ENCODE results near the gene EYA3. TPM values are rescaled to one million over a fixed set of nuclear protein-coding genes. Genes with fewer than 3 reads are reported as not detected.

EYA3 gene
- total and polyA plus RNA-seq, 2 of the 4 experiments (the other 2 are of a cell fraction), result 9.1 to 17.6 TPM

- H4K20me1 ChIP-seq (ENCODE audit: insufficient read depth, low read length), result no peaks in the 10 kb centered on the region
- no peaks in the 10 kb centered on the region for H3K9me1 ChIP-seq (ENCODE audit: insufficient read depth, low read length)
- H3K79me1 ChIP-seq (ENCODE audit: low read depth in 1 of 2, low read length in 2 of 2), result peaks cover 13 to 30% of the 10 kb centered on the region in 2 experiments; a peak in 3 of 4 replicates
- H3K36me3 ChIP-seq (ENCODE audit: control insufficient read depth, insufficient read depth, low read length), result peaks cover 5% of the 10 kb centered on the region
- H2AFZ ChIP-seq (replicated peaks; ENCODE audit: low read length, poor library complexity), result no peak overlapping the region
- H3K9me3 ChIP-seq (ENCODE audit: control insufficient read depth, insufficient read depth, low read length), result no peaks in the 10 kb centered on the region
- DNase-seq (no peak), ATAC-seq (ENCODE audit: low read depth) (no peak)
- H3K56ac ChIP-seq (ENCODE audit: extremely low read depth, insufficient read depth, low read length), result no peak overlapping the region
- intact Hi-C loops (cut with micrococcal nuclease) (no loop called here), in situ Hi-C loops (cut with MboI; ENCODE audit: low sequenced_read_pairs) (no loop called here), dilution Hi-C loops (cut with HindIII; ENCODE audit: low sequenced_read_pairs, unreplicated experiment) (no loop called here)
- H2BK15ac ChIP-seq (ENCODE audit: low read depth, low read length), result no peak overlapping the region
- H4K8ac ChIP-seq (ENCODE audit: low read depth in 2 of 2, low read length in 2 of 2), result no peak overlapping the region
- H3K18ac ChIP-seq (ENCODE audit: low read depth, low read length), result no peak overlapping the region
- TF ChIP-seq BHLHE40 (IDR thresholded peaks at IDR 0.05; ENCODE audit: low read depth, low read length), result no peak
- no peak for TF ChIP-seq CHD1 (IDR thresholded peaks at IDR 0.05; ENCODE audit: low read depth, low read length)
- no peak for TF ChIP-seq FOS (IDR thresholded peaks at IDR 0.05; ENCODE audit: low read depth, low read length)
- no peak for TF ChIP-seq ELK1 (IDR thresholded peaks at IDR 0.05; ENCODE audit: borderline replicate concordance, low read depth, low read length)
- TF ChIP-seq RFX5 (IDR thresholded peaks at IDR 0.05; ENCODE audit: low read depth, low read length), result no peak
- no peak for TF ChIP-seq MAZ (IDR thresholded peaks at IDR 0.05; ENCODE audit: borderline replicate concordance, low read depth, low read length)
- TF ChIP-seq CTCF (conservative IDR thresholded peaks at IDR 0.05; ENCODE audit: low read depth, low read length), result no peak
- no peak for TF ChIP-seq NFE2L2 (IDR thresholded peaks at IDR 0.05; ENCODE audit: low read depth, low read length)
- no peak for TF ChIP-seq SMC3 (IDR thresholded peaks at IDR 0.05; ENCODE audit: low read depth, low read length)
- no peak for TF ChIP-seq RCOR1 (IDR thresholded peaks at IDR 0.05; ENCODE audit: insufficient replicate concordance, low read length)
- TF ChIP-seq MXI1 (IDR thresholded peaks at IDR 0.05; ENCODE audit: borderline replicate concordance, low read depth, low read length), result no peak
- TF ChIP-seq USF2 (IDR thresholded peaks at IDR 0.05; ENCODE audit: low read depth, low read length), result no peak
- no peak for TF ChIP-seq CEBPB (IDR thresholded peaks at IDR 0.05; ENCODE audit: low read depth, low read length)
- no peak for TF ChIP-seq MAFK (IDR thresholded peaks at IDR 0.05; ENCODE audit: low read depth, low read length)
- TF ChIP-seq POLR2A (IDR thresholded peaks at IDR 0.05; ENCODE audit: low read depth, low read length), result no peak
- no peak for TF ChIP-seq RAD21 (IDR thresholded peaks at IDR 0.05; ENCODE audit: low read length)
- H3K4me1 ChIP-seq (ENCODE audit: control insufficient read depth, insufficient read depth, low read length), result no peaks in the 10 kb centered on the region
- no peak overlapping the region for H2BK120ac ChIP-seq (ENCODE audit: low read depth, low read length)
- no peak overlapping the region for H2BK5ac ChIP-seq (ENCODE audit: low read depth, low read length, poor library complexity, severe bottlenecking)
- no TSS peak for BruUV-seq (replicated peaks)
- H2AK9ac ChIP-seq (replicated peaks; ENCODE audit: low read depth, low read length, poor library complexity), result no peak overlapping the region
- no peak overlapping the region for H3K4me2 ChIP-seq (ENCODE audit: low read depth, low read length)
- H2BK20ac ChIP-seq (ENCODE audit: low read depth, low read length), result no peak overlapping the region
- H4K5ac ChIP-seq (ENCODE audit: low read depth, low read length), result no peak overlapping the region
- no peak overlapping the region for H4K91ac ChIP-seq (ENCODE audit: insufficient read depth, low read depth, low read length)
- no peak overlapping the region for H3K23ac ChIP-seq (ENCODE audit: low read depth, low read length)
- no CpG with 5 or more reads among the region's 4 CpGs for WGBS, 2 experiments (ENCODE audit: extremely low coverage in 2 of 2, insufficient read length in 1 of 2)
- H3K4ac ChIP-seq (ENCODE audit: low read depth, low read length), result no peak overlapping the region
- H3K4me3 ChIP-seq (ENCODE audit: insufficient read depth, low read depth, low read length), result no peak overlapping the region
- no peak overlapping the region for H3K14ac ChIP-seq (replicated peaks; ENCODE audit: low read depth, low read length)
- H3K27me3 ChIP-seq (ENCODE audit: control insufficient read depth, insufficient read depth, low read length), result no peaks in the 10 kb centered on the region
- CTCF ChIA-PET, result no interaction called here
- H3K27ac ChIP-seq (ENCODE audit: insufficient read depth, low read length), result no peak overlapping the region
- H3K9ac ChIP-seq (ENCODE audit: low read depth, low read length), result no peak overlapping the region
- H2AK5ac ChIP-seq (ENCODE audit: low read depth, low read length), result no peak overlapping the region
- POLR2A ChIA-PET (ENCODE audit: unreplicated experiment), result no interaction called here
These were observed 30.2 kb downstream of the EYA3 start for GRCh38 chr1:28058168-28058567.

All from IMR-90 (cell line).